NB4 (cell line): ENCODE measurements around the gene CDKAL1.

Experiments used
- DNase-seq: peaks from one replicate; pipeline ENCODE4 v3.0.0; 2010; ENCODE audit warnings: low read depth
- H3K4me3 ChIP-seq: one replicate; pipeline ENCODE4 v1.5.1; 2011; ENCODE audit warnings: mild to moderate bottlenecking, low read depth, low read length, moderate library complexity
- MAX ChIP-seq: IDR thresholded peaks from 2 replicates; pipeline ENCODE4 v1.6.1; 2011; ENCODE audit warnings: low read depth, low read length
- MYC ChIP-seq: IDR thresholded peaks from 2 replicates; pipeline ENCODE4 v1.6.1; 2011; ENCODE audit warnings: low read depth, low read length
- POLR2A ChIP-seq: IDR thresholded peaks from 2 replicates; pipeline ENCODE4 v1.6.1; 2011; ENCODE audit warnings: mild to moderate bottlenecking; ENCODE audit not compliant: insufficient read length; ENCODE audit errors: extremely low read depth
- TF ChIP-seq, protein P1 (sequence below): IDR thresholded peaks from one replicate; pipeline ENCODE4 v1.5.1; 2012; ENCODE audit warnings: low read depth, low read length

CDKAL1 gene

GRCh38 chr6:20929283-20929682 lies 395.0 kb downstream of the CDKAL1 start:
- H3K4me3 ChIP-seq = no peak overlapping the region
- TF ChIP-seq POLR2A = no peak
- no peak for TF ChIP-seq MAX
- TF ChIP-seq, protein P1, sequence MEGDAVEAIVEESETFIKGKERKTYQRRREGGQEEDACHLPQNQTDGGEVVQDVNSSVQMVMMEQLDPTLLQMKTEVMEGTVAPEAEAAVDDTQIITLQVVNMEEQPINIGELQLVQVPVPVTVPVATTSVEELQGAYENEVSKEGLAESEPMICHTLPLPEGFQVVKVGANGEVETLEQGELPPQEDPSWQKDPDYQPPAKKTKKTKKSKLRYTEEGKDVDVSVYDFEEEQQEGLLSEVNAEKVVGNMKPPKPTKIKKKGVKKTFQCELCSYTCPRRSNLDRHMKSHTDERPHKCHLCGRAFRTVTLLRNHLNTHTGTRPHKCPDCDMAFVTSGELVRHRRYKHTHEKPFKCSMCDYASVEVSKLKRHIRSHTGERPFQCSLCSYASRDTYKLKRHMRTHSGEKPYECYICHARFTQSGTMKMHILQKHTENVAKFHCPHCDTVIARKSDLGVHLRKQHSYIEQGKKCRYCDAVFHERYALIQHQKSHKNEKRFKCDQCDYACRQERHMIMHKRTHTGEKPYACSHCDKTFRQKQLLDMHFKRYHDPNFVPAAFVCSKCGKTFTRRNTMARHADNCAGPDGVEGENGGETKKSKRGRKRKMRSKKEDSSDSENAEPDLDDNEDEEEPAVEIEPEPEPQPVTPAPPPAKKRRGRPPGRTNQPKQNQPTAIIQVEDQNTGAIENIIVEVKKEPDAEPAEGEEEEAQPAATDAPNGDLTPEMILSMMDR = no peak
- no peak for DNase-seq

DNA sequence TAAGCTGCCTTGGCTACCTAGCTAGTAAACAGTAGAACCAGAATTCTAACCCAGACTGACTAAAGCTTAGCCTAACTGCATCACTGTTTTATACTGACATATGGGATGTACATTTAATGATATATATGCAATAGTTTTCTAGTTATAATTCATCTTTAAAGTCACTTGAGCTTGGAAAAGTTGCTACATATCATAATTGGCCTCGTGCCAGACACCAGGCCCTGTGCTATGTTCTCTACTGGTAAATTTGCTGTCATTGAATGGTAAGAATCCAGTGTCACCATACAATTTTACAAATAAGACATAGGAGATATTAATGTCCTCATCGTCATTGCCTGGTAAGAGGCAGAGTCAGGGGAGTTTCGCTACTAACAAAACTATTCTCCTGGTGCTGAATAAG lies 396.8 kb downstream of the CDKAL1 start:
- TF ChIP-seq, protein P1 = no peak
- no peak for TF ChIP-seq MAX
- TF ChIP-seq MYC = no peak
- no peak for TF ChIP-seq POLR2A
- DNase-seq = no peak
- H3K4me3 ChIP-seq = no peak overlapping the region

- no peak overlapping the region for H3K4me3 ChIP-seq
- TF ChIP-seq, protein P1 = no peak
- TF ChIP-seq POLR2A (no peak), MYC (no peak), MAX (no peak)
- no peak for DNase-seq
Measured at GRCh38 chr6:20931772-20932171, 397.5 kb downstream of the CDKAL1 start.

- DNase-seq = no peak
- TF ChIP-seq MAX (no peak), POLR2A (no peak), MYC (no peak)
- TF ChIP-seq, protein P1 = no peak
- H3K4me3 ChIP-seq = no peak overlapping the region
Measured at GRCh38 chr6:20932284-20932683, 398.0 kb downstream of the CDKAL1 start.

DNA sequence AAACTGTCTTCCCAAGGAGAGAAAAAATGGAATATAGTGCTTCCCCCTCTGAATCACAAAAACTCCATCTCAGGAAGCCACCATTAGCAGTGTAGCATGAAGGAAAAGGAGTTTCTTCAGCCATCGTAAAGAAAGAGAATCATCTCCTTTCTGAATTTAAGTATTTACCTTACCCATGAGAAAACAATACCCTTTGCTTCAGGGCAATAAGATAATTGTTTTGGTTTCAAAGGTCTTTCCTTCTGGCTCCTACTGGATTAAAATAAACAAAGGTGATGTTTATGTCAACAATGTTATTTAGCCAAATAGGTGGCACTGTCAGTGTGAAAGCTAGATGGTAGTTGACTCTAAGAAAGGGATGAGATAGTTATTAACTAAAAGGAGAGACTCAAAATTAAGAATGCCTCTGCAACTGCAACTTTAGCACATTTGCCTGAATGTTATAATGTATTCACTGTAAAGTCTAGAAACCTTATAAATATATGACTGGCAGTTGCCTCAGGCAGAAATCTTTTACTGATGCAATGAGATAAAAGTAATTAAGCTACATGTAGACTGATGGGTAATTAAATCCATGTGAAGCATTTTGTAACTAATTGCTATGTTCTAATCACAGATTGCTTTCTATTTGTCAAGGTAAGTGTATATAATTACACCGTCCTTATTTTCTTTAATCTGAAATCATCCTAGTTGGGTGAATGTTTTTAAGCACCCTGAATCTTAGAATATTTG lies 399.0 kb downstream of the CDKAL1 start:
- H3K4me3 ChIP-seq = no peak overlapping the region
- DNase-seq = no peak
- no peak for TF ChIP-seq MYC
- TF ChIP-seq MAX = no peak
- TF ChIP-seq POLR2A = no peak
- TF ChIP-seq, protein P1 = no peak
